Erythroblast (primary cell): ENCODE measurements around the gene TANK.

Experiments
- GATA1 ChIP-seq: IDR thresholded peaks from 2 replicates; pipeline ENCODE4 v1.6.1; 2011; ENCODE audit warnings: low read depth, mild to moderate bottlenecking, control low read depth, low read length, moderate library complexity
- POLR2A ChIP-seq: IDR thresholded peaks from 2 replicates; pipeline ENCODE4 v1.6.1; 2011; ENCODE audit warnings: mild to moderate bottlenecking, low read length

DNA sequence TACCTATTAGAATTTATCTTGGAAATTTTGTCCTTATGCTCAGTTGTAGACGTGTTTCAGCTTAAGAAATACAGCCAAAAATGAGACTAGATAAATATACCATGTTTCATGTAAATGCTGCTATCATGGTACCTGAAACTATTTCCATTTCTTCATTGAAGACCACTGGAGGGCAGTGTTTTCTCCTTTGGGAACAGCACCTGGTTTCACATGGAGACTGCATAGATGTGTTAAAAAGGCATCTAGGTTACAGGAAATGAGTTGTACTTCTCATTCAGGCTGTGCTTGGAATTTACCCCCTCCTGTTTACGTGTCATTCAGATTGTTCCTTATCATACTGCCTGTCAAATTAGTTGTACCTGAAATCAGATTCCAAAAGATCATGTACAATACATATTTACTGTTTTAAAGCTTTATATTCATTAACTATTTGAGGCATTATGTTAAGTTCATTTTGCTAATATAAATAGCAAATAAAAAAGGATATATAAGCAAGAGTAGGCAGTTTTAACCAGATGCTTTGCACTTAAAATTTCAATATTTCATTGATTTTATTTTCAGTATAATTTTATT is 90.7 kb downstream of the TANK start:
- TF ChIP-seq POLR2A (no peak), GATA1 (no peak)
